ENCODE results near the gene CASP14. TPM values are rescaled to one million over a fixed set of nuclear protein-coding genes. Genes with fewer than 3 reads are reported as not detected.
"Not testable (repeated sequence)": the region's sequence is repeated elsewhere in the genome, so short reads cannot be mapped to it uniquely, and the experiment has no call there.

CASP14 gene
- total RNA-seq, 2 experiments from 2014 or later, result not detected

- Mint-ChIP-seq H3K9me3 (no peaks in the 10 kb centered on the region), H3K36me3 (ENCODE audit: low read depth) (no peaks in the 10 kb centered on the region), H3K27ac (no peak overlapping the region), H3K4me1 (ENCODE audit: low read depth) (no peaks in the 10 kb centered on the region), H3K27me3 (peaks cover 77% of the 10 kb centered on the region), H3K4me3 (no peak overlapping the region)
- Histone ChIP-seq H3K4me3 (ENCODE audit: low read length) (no peak overlapping the region), H3K27ac (ENCODE audit: low read depth in 1 of 2, low read length in 2 of 2) (no peak overlapping the region), H3K36me3 (ENCODE audit: insufficient read depth, low read length) (no peaks in the 10 kb centered on the region), H3K27me3 (ENCODE audit: control insufficient read depth in 1 of 2, insufficient read depth in 2 of 2, low read length in 2 of 2) (peaks cover 8 to 23% of the 10 kb centered on the region in 2 experiments), H3K4me1 (ENCODE audit: insufficient read depth, low read length) (no peaks in the 10 kb centered on the region), H3K9me3 (ENCODE audit: control insufficient read depth in 1 of 2, insufficient read depth in 1 of 2, low read length in 2 of 2) (no peaks in the 10 kb centered on the region)
- CTCF ChIA-PET, result no interaction called here
- no peak for ATAC-seq (ENCODE audit: poor library complexity)
- DNase-seq, result no peak
- POLR2A ChIA-PET, result no interaction called here
- no peak for TF ChIP-seq CTCF (IDR thresholded peaks at IDR 0.05)
- intact Hi-C loops (cut with DNase I, micrococcal nuclease), result no loop called here
Measured at GRCh38 chr19:15048128-15048527, 1.2 kb upstream of the CASP14 start.

GRCh38 chr19:15050639-15051038 lies 1.4 kb downstream of the CASP14 start:
- DNase-seq (no peak), ATAC-seq (ENCODE audit: poor library complexity) (no peak)
- no peak overlapping the region for H3K4me3 Mint-ChIP-seq
- H3K27me3 Mint-ChIP-seq, result peaks cover 68% of the 10 kb centered on the region
- no peaks in the 10 kb centered on the region for H3K9me3 Mint-ChIP-seq
- no peak for TF ChIP-seq CTCF (IDR thresholded peaks at IDR 0.05)
- ChIA-PET CTCF (no interaction called here), POLR2A (no interaction called here)
- H3K36me3 ChIP-seq (ENCODE audit: insufficient read depth, low read length), result no peaks in the 10 kb centered on the region
- no peak overlapping the region for H3K27ac Mint-ChIP-seq
- no peaks in the 10 kb centered on the region for H3K9me3 ChIP-seq (ENCODE audit: control insufficient read depth in 1 of 2, insufficient read depth in 1 of 2, low read length in 2 of 2)
- H3K4me1 Mint-ChIP-seq (ENCODE audit: low read depth), result no peaks in the 10 kb centered on the region
- no peak overlapping the region for H3K4me3 ChIP-seq (ENCODE audit: low read length)
- H3K4me1 ChIP-seq (ENCODE audit: insufficient read depth, low read length), result no peaks in the 10 kb centered on the region
- peaks cover 2 to 18% of the 10 kb centered on the region in 2 experiments for H3K27me3 ChIP-seq (ENCODE audit: control insufficient read depth in 1 of 2, insufficient read depth in 2 of 2, low read length in 2 of 2)
- no peak overlapping the region for H3K27ac ChIP-seq (ENCODE audit: low read depth in 1 of 2, low read length in 2 of 2)
- no peaks in the 10 kb centered on the region for H3K36me3 Mint-ChIP-seq (ENCODE audit: low read depth)
- intact Hi-C loops (cut with DNase I, micrococcal nuclease), result no loop called here

DNA sequence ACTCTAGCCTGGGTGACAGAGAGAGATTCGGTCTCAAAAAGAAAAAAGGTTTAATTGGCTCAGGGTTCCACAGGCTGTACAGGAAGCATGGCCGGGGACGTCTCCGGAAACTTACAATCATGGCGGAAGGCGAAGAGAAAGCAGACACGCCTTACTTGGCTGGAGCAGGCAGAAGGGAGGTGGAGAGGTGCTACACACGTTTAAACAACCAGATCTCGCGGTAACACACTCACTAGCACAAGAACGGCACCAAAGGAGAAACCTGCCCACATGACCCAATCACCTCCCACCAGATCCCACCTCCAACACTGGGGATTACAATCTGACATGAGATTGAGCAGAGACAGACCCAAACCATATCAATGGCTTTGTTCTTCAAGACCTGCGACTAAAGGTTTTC lies 12.8 kb downstream of the CASP14 start:
- no peaks in the 10 kb centered on the region for H3K4me1 ChIP-seq (ENCODE audit: insufficient read depth, low read length)
- Mint-ChIP-seq H3K27ac (no peak overlapping the region), H3K36me3 (ENCODE audit: low read depth) (no peaks in the 10 kb centered on the region), H3K27me3 (peaks cover 70% of the 10 kb centered on the region), H3K9me3 (peaks cover 1% of the 10 kb centered on the region), H3K4me1 (ENCODE audit: low read depth) (no peaks in the 10 kb centered on the region), H3K4me3 (no peak overlapping the region)
- intact Hi-C loops (cut with DNase I, micrococcal nuclease), result no loop called here
- DNase-seq, result no peak
- H3K27me3 ChIP-seq (ENCODE audit: control insufficient read depth in 1 of 2, insufficient read depth in 2 of 2, low read length in 2 of 2), result peaks cover 13 to 14% of the 10 kb centered on the region in 2 experiments
- no peak for ATAC-seq (ENCODE audit: poor library complexity)
- ChIA-PET CTCF (no interaction called here), POLR2A (no interaction called here)
- no peak overlapping the region for H3K27ac ChIP-seq (ENCODE audit: low read depth in 1 of 2, low read length in 2 of 2)
- H3K36me3 ChIP-seq (ENCODE audit: insufficient read depth, low read length), result no peaks in the 10 kb centered on the region
- H3K9me3 ChIP-seq (ENCODE audit: control insufficient read depth in 1 of 2, insufficient read depth in 1 of 2, low read length in 2 of 2), result no peaks in the 10 kb centered on the region
- no peak for TF ChIP-seq CTCF (IDR thresholded peaks at IDR 0.05)
- H3K4me3 ChIP-seq (ENCODE audit: low read length), result no peak overlapping the region

- H3K27ac Mint-ChIP-seq; H3K4me1 ChIP-seq (ENCODE audit: insufficient read depth, low read length); H3K4me3 Mint-ChIP-seq; H3K27ac ChIP-seq (ENCODE audit: low read depth in 1 of 2, low read length in 2 of 2); POLR2A ChIA-PET; CTCF ChIA-PET; DNase-seq; H3K36me3 Mint-ChIP-seq (ENCODE audit: low read depth); H3K4me3 ChIP-seq (ENCODE audit: low read length); H3K4me1 Mint-ChIP-seq (ENCODE audit: low read depth); H3K36me3 ChIP-seq (ENCODE audit: insufficient read depth, low read length); ATAC-seq (ENCODE audit: poor library complexity); intact Hi-C loops (cut with DNase I, micrococcal nuclease); H3K27me3 ChIP-seq (ENCODE audit: control insufficient read depth in 1 of 2, insufficient read depth in 2 of 2, low read length in 2 of 2); H3K9me3 Mint-ChIP-seq; H3K9me3 ChIP-seq (ENCODE audit: control insufficient read depth in 1 of 2, insufficient read depth in 1 of 2, low read length in 2 of 2): not testable (repeated sequence)
- peaks cover 24% of the 10 kb centered on the region for H3K27me3 Mint-ChIP-seq
Measured at GRCh38 chr19:15070386-15070785, 21.1 kb downstream of the CASP14 start.

All from CD4-positive, alpha-beta T cell (primary cell).